ENCODE measurements around the gene PIK3CB.

The PIK3CB gene

GRCh38 chr3:138834596-138835396 lies at the start of gene PIK3CB:
Gene PIK3CB, minus strand, starts transcription at chr3:138834928. Its CDS starts 75,585 bp downstream, at chr3:138759343.
- in situ Hi-C loops (cut with MboI; ENCODE audit: low pct_unique_long_range_greater_than_20kb, low sequenced_read_pairs, unreplicated experiment) = no loop called here
- DNase-seq (ENCODE audit: low spot score) = peak; percentile 94
- TF ChIP-seq CTCF (IDR thresholded peaks at IDR 0.05; ENCODE audit: extremely low read depth, insufficient read depth, missing control alignments) = no peak

- in situ Hi-C loops (cut with MboI; ENCODE audit: low pct_unique_long_range_greater_than_20kb, low sequenced_read_pairs, unreplicated experiment) = no loop called here
- no peak for DNase-seq (ENCODE audit: low spot score)
- no peak for TF ChIP-seq CTCF (IDR thresholded peaks at IDR 0.05; ENCODE audit: extremely low read depth, insufficient read depth, missing control alignments)
Observed at GRCh38 chr3:138881233-138881632, 46.5 kb upstream of the PIK3CB start.

- in situ Hi-C loops (cut with MboI; ENCODE audit: low pct_unique_long_range_greater_than_20kb, low sequenced_read_pairs, unreplicated experiment) = no loop called here
- TF ChIP-seq CTCF (IDR thresholded peaks at IDR 0.05; ENCODE audit: extremely low read depth, insufficient read depth, missing control alignments) = no peak
- no peak for DNase-seq (ENCODE audit: low spot score)
Observed at GRCh38 chr3:138879541-138880380, 45.0 kb upstream of the PIK3CB start.

- TF ChIP-seq CTCF (IDR thresholded peaks at IDR 0.05; ENCODE audit: extremely low read depth, insufficient read depth, missing control alignments) = no peak
- DNase-seq (ENCODE audit: low spot score) = no peak
- in situ Hi-C loops (cut with MboI; ENCODE audit: low pct_unique_long_range_greater_than_20kb, low sequenced_read_pairs, unreplicated experiment) = no loop called here
Observed at GRCh38 chr3:138877226-138877625, 42.5 kb upstream of the PIK3CB start.

GRCh38 chr3:138875754-138876664 lies 41.3 kb upstream of the PIK3CB start:
- DNase-seq (ENCODE audit: low spot score) = no peak
- in situ Hi-C loops (cut with MboI; ENCODE audit: low pct_unique_long_range_greater_than_20kb, low sequenced_read_pairs, unreplicated experiment) = no loop called here
- TF ChIP-seq CTCF (IDR thresholded peaks at IDR 0.05; ENCODE audit: extremely low read depth, insufficient read depth, missing control alignments) = no peak
